ENCODE measurements around the gene ATP8B4. TPM values are rescaled to one million over a fixed set of nuclear protein-coding genes. Genes with fewer than 3 reads are reported as not detected.

ATP8B4 gene
- polyA plus RNA-seq, 1 donor (not counting 4 experiments of a cell fraction or from before 2014, with no cell fraction given): 0.05 TPM

DNA sequence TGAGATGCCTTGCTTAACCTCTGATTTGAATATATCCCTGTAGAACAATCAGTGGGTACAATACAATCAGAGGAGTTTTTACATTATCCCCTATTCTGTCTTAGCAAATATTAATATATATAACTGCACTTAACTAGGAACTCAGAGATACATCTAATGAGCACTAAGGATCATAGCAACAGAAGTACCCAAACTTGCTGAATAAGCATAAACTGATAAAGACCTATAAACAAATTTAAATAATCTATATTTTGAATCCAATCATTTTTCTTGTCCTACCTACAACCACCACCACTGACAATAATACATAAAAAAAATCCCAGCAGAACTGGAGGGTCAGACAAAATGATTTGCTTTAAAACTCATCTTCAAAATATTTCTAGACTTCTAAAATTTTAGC is 106.2 kb downstream of the ATP8B4 start:
- dilution Hi-C loops (cut with MboI; ENCODE audit: extremely low pct_ligation_motif_present, low sequenced_read_pairs): no loop called here
- no peaks in the 10 kb centered on the region for H3K36me3 ChIP-seq (ENCODE audit: control insufficient read depth in 2 of 2, extremely low read depth in 1 of 2, insufficient read depth in 2 of 2, low read length in 2 of 2)
- TF ChIP-seq, protein P1, sequence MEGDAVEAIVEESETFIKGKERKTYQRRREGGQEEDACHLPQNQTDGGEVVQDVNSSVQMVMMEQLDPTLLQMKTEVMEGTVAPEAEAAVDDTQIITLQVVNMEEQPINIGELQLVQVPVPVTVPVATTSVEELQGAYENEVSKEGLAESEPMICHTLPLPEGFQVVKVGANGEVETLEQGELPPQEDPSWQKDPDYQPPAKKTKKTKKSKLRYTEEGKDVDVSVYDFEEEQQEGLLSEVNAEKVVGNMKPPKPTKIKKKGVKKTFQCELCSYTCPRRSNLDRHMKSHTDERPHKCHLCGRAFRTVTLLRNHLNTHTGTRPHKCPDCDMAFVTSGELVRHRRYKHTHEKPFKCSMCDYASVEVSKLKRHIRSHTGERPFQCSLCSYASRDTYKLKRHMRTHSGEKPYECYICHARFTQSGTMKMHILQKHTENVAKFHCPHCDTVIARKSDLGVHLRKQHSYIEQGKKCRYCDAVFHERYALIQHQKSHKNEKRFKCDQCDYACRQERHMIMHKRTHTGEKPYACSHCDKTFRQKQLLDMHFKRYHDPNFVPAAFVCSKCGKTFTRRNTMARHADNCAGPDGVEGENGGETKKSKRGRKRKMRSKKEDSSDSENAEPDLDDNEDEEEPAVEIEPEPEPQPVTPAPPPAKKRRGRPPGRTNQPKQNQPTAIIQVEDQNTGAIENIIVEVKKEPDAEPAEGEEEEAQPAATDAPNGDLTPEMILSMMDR (optimal IDR thresholded peaks at IDR 0.05 in 1 of 3, IDR thresholded peaks at IDR 0.05 in 1 of 3, conservative IDR thresholded peaks at IDR 0.05 in 1 of 3; ENCODE audit: extremely low read depth in 1 of 3, insufficient read depth in 2 of 3, low read length in 3 of 3): no peak
- no peak for TF ChIP-seq EZH2 (IDR thresholded peaks at IDR 0.05; ENCODE audit: low read length)

DNA sequence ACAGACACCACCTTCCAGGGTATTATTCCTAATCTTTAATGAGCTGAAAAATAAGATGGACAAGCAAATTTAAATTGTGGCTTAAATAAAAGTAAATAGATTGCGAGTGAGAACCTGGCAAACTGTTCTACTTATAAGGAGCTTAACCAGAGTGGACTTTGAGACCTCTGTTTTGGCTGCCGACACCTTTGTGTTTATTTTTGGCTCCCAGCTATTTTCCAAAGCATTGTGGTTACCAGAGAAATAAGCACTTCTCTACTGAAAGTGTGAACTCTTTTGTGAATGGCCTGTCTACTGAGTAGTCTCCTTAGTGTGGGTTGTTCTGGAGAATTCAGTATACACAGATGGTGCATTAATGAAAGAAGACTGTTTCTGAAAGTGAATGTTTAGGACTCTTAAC is 109.4 kb downstream of the ATP8B4 start:
- dilution Hi-C loops (cut with MboI; ENCODE audit: extremely low pct_ligation_motif_present, low sequenced_read_pairs): no loop called here
- Histone ChIP-seq H4K20me1 (ENCODE audit: control insufficient read depth, extremely low read depth, insufficient read depth, low read length) (no peaks in the 10 kb centered on the region), H3K9me3 (ENCODE audit: control insufficient read depth, low read depth, low read length) (no peaks in the 10 kb centered on the region), H3K27me3 (ENCODE audit: control insufficient read depth, extremely low read depth, insufficient read depth, low read length) (no peaks in the 10 kb centered on the region), H3K9ac (ENCODE audit: control insufficient read depth, extremely low read depth, insufficient read depth, low read length) (no peak overlapping the region), H3K4me1 (ENCODE audit: control insufficient read depth, extremely low read depth, insufficient read depth, low read length) (no peaks in the 10 kb centered on the region), H3K36me3 (ENCODE audit: control insufficient read depth in 2 of 2, extremely low read depth in 1 of 2, insufficient read depth in 2 of 2, low read length in 2 of 2) (no peaks in the 10 kb centered on the region), H3K79me2 (ENCODE audit: control insufficient read depth, insufficient read depth, low read length) (no peaks in the 10 kb centered on the region), H3K9me1 (ENCODE audit: control insufficient read depth, extremely low read depth, insufficient read depth, low read length) (no peaks in the 10 kb centered on the region), H3K4me3 (ENCODE audit: control insufficient read depth in 2 of 3, extremely low read depth in 1 of 3, insufficient read depth in 2 of 3, low read depth in 1 of 3, low read length in 3 of 3) (no peak overlapping the region), H2AFZ (ENCODE audit: control insufficient read depth, low read length) (no peak overlapping the region), H3K27ac (ENCODE audit: control insufficient read depth, insufficient read depth, low read length) (no peak overlapping the region), H3K4me2 (ENCODE audit: control insufficient read depth, extremely low read depth, insufficient read depth, low read depth, low read length) (no peak overlapping the region)
- DNase-seq (ENCODE audit: low read depth, low spot score): no peak
- FAIRE-seq: no peak
- TF ChIP-seq, protein P1 (optimal IDR thresholded peaks at IDR 0.05 in 1 of 3, IDR thresholded peaks at IDR 0.05 in 1 of 3, conservative IDR thresholded peaks at IDR 0.05 in 1 of 3; ENCODE audit: extremely low read depth in 1 of 3, insufficient read depth in 2 of 3, low read length in 3 of 3): no peak
- no peak for TF ChIP-seq EZH2 (IDR thresholded peaks at IDR 0.05; ENCODE audit: low read length)

More for the DNA sequence above, 106.2 kb downstream of the ATP8B4 start:
- Histone ChIP-seq H3K79me2 (ENCODE audit: control insufficient read depth, insufficient read depth, low read length) (no peaks in the 10 kb centered on the region), H2AFZ (ENCODE audit: control insufficient read depth, low read length) (no peak overlapping the region), H3K9ac (ENCODE audit: control insufficient read depth, extremely low read depth, insufficient read depth, low read length) (no peak overlapping the region), H3K9me1 (ENCODE audit: control insufficient read depth, extremely low read depth, insufficient read depth, low read length) (no peaks in the 10 kb centered on the region), H3K4me3 (ENCODE audit: control insufficient read depth in 2 of 3, extremely low read depth in 1 of 3, insufficient read depth in 2 of 3, low read depth in 1 of 3, low read length in 3 of 3) (no peak overlapping the region), H3K9me3 (ENCODE audit: control insufficient read depth, low read depth, low read length) (no peaks in the 10 kb centered on the region), H3K27me3 (ENCODE audit: control insufficient read depth, extremely low read depth, insufficient read depth, low read length) (peaks cover 4% of the 10 kb centered on the region), H3K27ac (ENCODE audit: control insufficient read depth, insufficient read depth, low read length) (no peak overlapping the region), H4K20me1 (ENCODE audit: control insufficient read depth, extremely low read depth, insufficient read depth, low read length) (no peaks in the 10 kb centered on the region), H3K4me1 (ENCODE audit: control insufficient read depth, extremely low read depth, insufficient read depth, low read length) (no peaks in the 10 kb centered on the region), H3K4me2 (ENCODE audit: control insufficient read depth, extremely low read depth, insufficient read depth, low read depth, low read length) (no peak overlapping the region)
- DNase-seq (ENCODE audit: low read depth, low spot score) (no peak), FAIRE-seq (no peak)
